Neural crest cell (in vitro differentiated cells): ENCODE results near the gene SEMA6D. TPM values are rescaled to one million over a fixed set of nuclear protein-coding genes. Genes with fewer than 3 reads are reported as not detected.
"Not testable (repeated sequence)": the region's sequence is repeated elsewhere in the genome, so short reads cannot be mapped to it uniquely, and the experiment has no call there.

ENCODE experiments used
- DNase-seq: peaks from one replicate; pipeline ENCODE4 v3.0.0; 2021; ENCODE audit warnings: low read depth, mixed read lengths, low spot score
- H3K27ac Mint-ChIP-seq: one replicate; pipeline ENCODE4 v1.8.0; 2021; ENCODE audit warnings: mild to moderate bottlenecking, mixed read lengths; ENCODE audit not compliant: unreplicated experiment
- H3K27me3 Mint-ChIP-seq: 2 replicates; pipeline ENCODE4 v1.8.0; 2021; ENCODE audit warnings: low read depth, mild to moderate bottlenecking, mixed read lengths
- H3K36me3 Mint-ChIP-seq: 2 replicates; pipeline ENCODE4 v1.8.0; 2021; ENCODE audit warnings: low read depth, mild to moderate bottlenecking, mixed read lengths
- H3K4me1 Mint-ChIP-seq: 2 replicates; pipeline ENCODE4 v1.8.0; 2021; ENCODE audit warnings: mixed read lengths
- H3K4me3 Mint-ChIP-seq: one replicate; pipeline ENCODE4 v1.8.0; 2021; ENCODE audit warnings: mild to moderate bottlenecking, mixed read lengths
- H3K9me3 Mint-ChIP-seq: 2 replicates; pipeline ENCODE4 v1.8.0; 2021; ENCODE audit warnings: mixed read lengths
- CTCF ChIP-seq: fragments of 200-600 bp; sonication (generic); conservative IDR thresholded peaks from 2 replicates; pipeline ENCODE4 v1.5.0; 2021; ENCODE audit warnings: antibody characterized with exemption, mild to moderate bottlenecking
- total RNA-seq: library from RNA; stranded (reverse); gene quantifications from 2 replicates; pipeline ENCODE4 v1.2.1, GENCODE V29; 2021

The SEMA6D gene
- total RNA-seq, 1 donor from 2014 or later, result 11.1 TPM

GRCh38 chr15:47737477-47737876, 20.2 kb downstream of the SEMA6D start:
- TF ChIP-seq CTCF, result no peak
- DNase-seq, result no peak
- Mint-ChIP-seq H3K4me3 (no peak overlapping the region), H3K9me3 (no peaks in the 10 kb centered on the region), H3K27ac (no peak overlapping the region), H3K36me3 (no peaks in the 10 kb centered on the region), H3K4me1 (peaks cover 10% of the 10 kb centered on the region), H3K27me3 (no peaks in the 10 kb centered on the region)

- H3K27me3 Mint-ChIP-seq, H3K4me3 Mint-ChIP-seq, H3K9me3 Mint-ChIP-seq, H3K36me3 Mint-ChIP-seq, H3K27ac Mint-ChIP-seq, DNase-seq: not testable (repeated sequence)
- peaks cover 15% of the 10 kb centered on the region for H3K4me1 Mint-ChIP-seq
Observed at GRCh38 chr15:47738144-47738825, 21.0 kb downstream of the SEMA6D start.

GRCh38 chr15:47741082-47741481, 23.8 kb downstream of the SEMA6D start:
- H3K36me3 Mint-ChIP-seq, result peaks cover 2% of the 10 kb centered on the region
- DNase-seq, result no peak
- peaks cover 22% of the 10 kb centered on the region for H3K4me1 Mint-ChIP-seq
- no peak overlapping the region for H3K4me3 Mint-ChIP-seq
- no peak overlapping the region for H3K27ac Mint-ChIP-seq
- no peaks in the 10 kb centered on the region for H3K9me3 Mint-ChIP-seq
- no peaks in the 10 kb centered on the region for H3K27me3 Mint-ChIP-seq
- no peak for TF ChIP-seq CTCF

GRCh38 chr15:47741907-47742306, 24.6 kb downstream of the SEMA6D start:
- DNase-seq, result no peak
- H3K4me3 Mint-ChIP-seq, result no peak overlapping the region
- no peak overlapping the region for H3K27ac Mint-ChIP-seq
- peaks cover 16% of the 10 kb centered on the region for H3K4me1 Mint-ChIP-seq
- H3K36me3 Mint-ChIP-seq, result peaks cover 2% of the 10 kb centered on the region
- TF ChIP-seq CTCF, result no peak
- H3K27me3 Mint-ChIP-seq, result no peaks in the 10 kb centered on the region
- H3K9me3 Mint-ChIP-seq, result no peaks in the 10 kb centered on the region

GRCh38 chr15:47742334-47742733, 25.0 kb downstream of the SEMA6D start:
- Mint-ChIP-seq H3K27ac (no peak overlapping the region), H3K27me3 (no peaks in the 10 kb centered on the region), H3K36me3 (peaks cover 2% of the 10 kb centered on the region), H3K4me1 (peaks cover 15% of the 10 kb centered on the region), H3K4me3 (no peak overlapping the region), H3K9me3 (no peaks in the 10 kb centered on the region)
- no peak for TF ChIP-seq CTCF
- DNase-seq, result no peak

GRCh38 chr15:47742742-47743141, 25.4 kb downstream of the SEMA6D start:
- no peak for TF ChIP-seq CTCF
- Mint-ChIP-seq H3K9me3 (no peaks in the 10 kb centered on the region), H3K27me3 (no peaks in the 10 kb centered on the region), H3K4me1 (peaks cover 15% of the 10 kb centered on the region), H3K27ac (no peak overlapping the region), H3K4me3 (no peak overlapping the region), H3K36me3 (peaks cover 2% of the 10 kb centered on the region)
- no peak for DNase-seq
